ENCODE data around the gene STK32C. TPM values are rescaled to one million over a fixed set of nuclear protein-coding genes. Genes with fewer than 3 reads are reported as not detected.

The STK32C gene
- total and polyA plus RNA-seq, 7 donors, result 3.6 to 11.7 (median 6.6) TPM

GRCh38 chr10:132314336-132314735, 6.6 kb upstream of the STK32C start:
- no peak for ATAC-seq
- Histone ChIP-seq H3K27me3 (ENCODE audit: insufficient read depth in 3 of 3, low read length in 2 of 3) (no peaks in the 10 kb centered on the region), H3K4me3 (no peak overlapping the region), H3K27ac (no peak overlapping the region), H3K36me3 (ENCODE audit: insufficient read depth in 1 of 2, low read depth in 1 of 2) (no peaks in the 10 kb centered on the region), H3K9me3 (no peaks in the 10 kb centered on the region), H3K4me1 (peaks cover under 1% of the 10 kb centered on the region)
- intact Hi-C loops (cut with DNase I), result no loop called here
- no peak for TF ChIP-seq CTCF (IDR thresholded peaks at IDR 0.05)
- no peak for DNase-seq
- 98 to 99% (median 99%) methylated on average over 4 of the region's 4 CpGs for WGBS, 3 donors

GRCh38 chr10:132313865-132314264, 6.1 kb upstream of the STK32C start:
- H3K36me3 ChIP-seq (ENCODE audit: insufficient read depth in 1 of 2, low read depth in 1 of 2), result no peaks in the 10 kb centered on the region
- peaks cover 0 to 1% (median 0%) of the 10 kb centered on the region in 3 donors for H3K27me3 ChIP-seq (ENCODE audit: insufficient read depth in 3 of 3, low read length in 2 of 3)
- no peak overlapping the region for H3K27ac ChIP-seq
- no peaks in the 10 kb centered on the region for H3K9me3 ChIP-seq
- TF ChIP-seq CTCF (IDR thresholded peaks at IDR 0.05), result no peak
- DNase-seq (no peak), ATAC-seq (no peak)
- no peak overlapping the region for H3K4me3 ChIP-seq
- intact Hi-C loops (cut with DNase I), result no loop called here
- peaks cover under 1% of the 10 kb centered on the region for H3K4me1 ChIP-seq
- 93 to 96% (median 95%) methylated on average over 6 of the region's 6 CpGs for WGBS, 3 donors

GRCh38 chr10:132313305-132313704, 5.6 kb upstream of the STK32C start:
- TF ChIP-seq CTCF (IDR thresholded peaks at IDR 0.05), result no peak
- WGBS, 3 donors, result 88 to 91% (median 89%) methylated on average over 12 of the region's 12 CpGs
- peaks cover 4% of the 10 kb centered on the region for H3K4me1 ChIP-seq
- intact Hi-C loops (cut with DNase I), result no loop called here
- no peaks in the 10 kb centered on the region for H3K9me3 ChIP-seq
- no peak overlapping the region for H3K27ac ChIP-seq
- DNase-seq, result no peak
- no peak overlapping the region for H3K4me3 ChIP-seq
- H3K36me3 ChIP-seq (ENCODE audit: insufficient read depth in 1 of 2, low read depth in 1 of 2), result no peaks in the 10 kb centered on the region
- H3K27me3 ChIP-seq (ENCODE audit: insufficient read depth in 3 of 3, low read length in 2 of 3), result peaks cover 0 to 3% (median 0%) of the 10 kb centered on the region in 3 donors
- no peak for ATAC-seq

- intact Hi-C loops (cut with DNase I), result no loop called here
- TF ChIP-seq CTCF (IDR thresholded peaks at IDR 0.05), result no peak
- DNase-seq (no peak), ATAC-seq (no peak)
- no peak overlapping the region for H3K4me3 ChIP-seq
- WGBS, 3 donors, result 67 to 70% (median 68%) methylated on average over 18 of the region's 18 CpGs
- peaks cover 11% of the 10 kb centered on the region for H3K4me1 ChIP-seq
- no peaks in the 10 kb centered on the region for H3K9me3 ChIP-seq
- H3K27ac ChIP-seq, result no peak overlapping the region
- peaks cover 0 to 11% (median 0%) of the 10 kb centered on the region in 3 donors for H3K27me3 ChIP-seq (ENCODE audit: insufficient read depth in 3 of 3, low read length in 2 of 3)
- H3K36me3 ChIP-seq (ENCODE audit: insufficient read depth in 1 of 2, low read depth in 1 of 2), result no peaks in the 10 kb centered on the region
These were observed 3.7 kb upstream of the STK32C start for GRCh38 chr10:132311338-132311939.
